OCI-LY1 (cell line): ENCODE results near the gene DACH1.
"Not testable (repeated sequence)": the region's sequence is repeated elsewhere in the genome, so short reads cannot be mapped to it uniquely, and the experiment has no call there.

Experiments
- CTCF ChIP-seq: fragments of 200-600 bp; sonication (generic), shearing (Covaris generic); IDR thresholded peaks from 2 replicates; pipeline ENCODE4 v1.5.1; 2017; ENCODE audit warnings: mild to moderate bottlenecking, antibody characterized with exemption, low read length, moderate library complexity, mixed read lengths
- EZH2 ChIP-seq: fragments of 200-600 bp; sonication (generic), shearing (Covaris generic); IDR thresholded peaks from 2 replicates; pipeline ENCODE4 v1.8.0; 2017; ENCODE audit warnings: borderline replicate concordance, mixed run types, mild to moderate bottlenecking, antibody characterized with exemption, low read length, moderate library complexity, mixed read lengths

GRCh38 chr13:71893506-71893905 lies 26.5 kb upstream of the DACH1 start:
- not testable (repeated sequence) for TF ChIP-seq EZH2, CTCF
